ENCODE results near the gene EMC6.

- TF ChIP-seq CTCF (conservative IDR thresholded peaks at IDR 0.05) (no peak), ZFX (IDR thresholded peaks at IDR 0.05) (no peak)
Observed at GRCh38 chr17:3679531-3680126, 11.0 kb downstream of the EMC6 start.
